ENCODE results near the gene LIX1. TPM values are rescaled to one million over a fixed set of nuclear protein-coding genes. Genes with fewer than 3 reads are reported as not detected.

The LIX1 gene
- total RNA-seq, 1 experiment from 2014 or later = not detected

- no peaks in the 10 kb centered on the region for H3K27me3 Mint-ChIP-seq (ENCODE audit: unreplicated experiment)
- H3K36me3 Mint-ChIP-seq (ENCODE audit: insufficient read depth, unreplicated experiment) = no peaks in the 10 kb centered on the region
- CTCF ChIA-PET = interaction anchor here (0.7 to 1.2 kb wide), 2 partner anchors 17 to 68 kb away, joined by 4 to 5 read pairs; partner anchors contain the start of gene LIX1
- TF ChIP-seq, protein P1, sequence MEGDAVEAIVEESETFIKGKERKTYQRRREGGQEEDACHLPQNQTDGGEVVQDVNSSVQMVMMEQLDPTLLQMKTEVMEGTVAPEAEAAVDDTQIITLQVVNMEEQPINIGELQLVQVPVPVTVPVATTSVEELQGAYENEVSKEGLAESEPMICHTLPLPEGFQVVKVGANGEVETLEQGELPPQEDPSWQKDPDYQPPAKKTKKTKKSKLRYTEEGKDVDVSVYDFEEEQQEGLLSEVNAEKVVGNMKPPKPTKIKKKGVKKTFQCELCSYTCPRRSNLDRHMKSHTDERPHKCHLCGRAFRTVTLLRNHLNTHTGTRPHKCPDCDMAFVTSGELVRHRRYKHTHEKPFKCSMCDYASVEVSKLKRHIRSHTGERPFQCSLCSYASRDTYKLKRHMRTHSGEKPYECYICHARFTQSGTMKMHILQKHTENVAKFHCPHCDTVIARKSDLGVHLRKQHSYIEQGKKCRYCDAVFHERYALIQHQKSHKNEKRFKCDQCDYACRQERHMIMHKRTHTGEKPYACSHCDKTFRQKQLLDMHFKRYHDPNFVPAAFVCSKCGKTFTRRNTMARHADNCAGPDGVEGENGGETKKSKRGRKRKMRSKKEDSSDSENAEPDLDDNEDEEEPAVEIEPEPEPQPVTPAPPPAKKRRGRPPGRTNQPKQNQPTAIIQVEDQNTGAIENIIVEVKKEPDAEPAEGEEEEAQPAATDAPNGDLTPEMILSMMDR (IDR thresholded peaks at IDR 0.05; ENCODE audit: unreplicated experiment) = no peak
- no peaks in the 10 kb centered on the region for H3K4me1 Mint-ChIP-seq (ENCODE audit: low read depth, unreplicated experiment)
- no TSS peak for BruUV-seq (replicated peaks)
- H3K9me3 Mint-ChIP-seq (ENCODE audit: low read depth, unreplicated experiment) = no peaks in the 10 kb centered on the region
- no peak overlapping the region for H3K4me3 Mint-ChIP-seq (ENCODE audit: low read depth, unreplicated experiment)
- intact Hi-C loops (cut with micrococcal nuclease; ENCODE audit: unreplicated experiment) = no loop called here
- no peak overlapping the region for H3K27ac Mint-ChIP-seq (ENCODE audit: unreplicated experiment)
- no peak for DNase-seq
Observed at GRCh38 chr5:97074859-97075489, 67.4 kb downstream of the LIX1 start.

DNA sequence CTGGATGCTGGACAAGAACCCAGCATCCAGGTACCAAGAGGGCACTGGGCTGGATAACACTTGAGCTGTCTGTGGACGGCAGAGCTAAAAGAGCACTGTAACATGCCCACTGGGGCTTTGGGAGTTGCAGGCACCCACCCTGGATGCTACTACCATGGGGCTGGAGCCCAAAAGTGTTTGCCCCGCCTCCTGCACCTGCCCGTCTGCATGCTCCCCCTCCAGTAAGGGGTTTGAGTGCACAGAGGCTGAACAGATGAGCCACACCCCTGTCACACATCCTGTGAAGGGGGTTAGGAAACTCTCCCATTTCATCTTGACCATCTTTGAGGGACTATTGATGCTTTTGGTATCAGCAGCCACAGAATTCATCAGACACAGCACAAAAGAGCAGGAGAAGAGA is 69.0 kb downstream of the LIX1 start:
- TF ChIP-seq, protein P1 (IDR thresholded peaks at IDR 0.05; ENCODE audit: unreplicated experiment) = no peak
- H3K4me3 Mint-ChIP-seq (ENCODE audit: low read depth, unreplicated experiment) = no peak overlapping the region
- no peaks in the 10 kb centered on the region for H3K9me3 Mint-ChIP-seq (ENCODE audit: low read depth, unreplicated experiment)
- H3K4me1 Mint-ChIP-seq (ENCODE audit: low read depth, unreplicated experiment) = no peaks in the 10 kb centered on the region
- BruUV-seq (replicated peaks) = no TSS peak
- no peaks in the 10 kb centered on the region for H3K27me3 Mint-ChIP-seq (ENCODE audit: unreplicated experiment)
- DNase-seq = no peak
- intact Hi-C loops (cut with micrococcal nuclease; ENCODE audit: unreplicated experiment) = no loop called here
- H3K27ac Mint-ChIP-seq (ENCODE audit: unreplicated experiment) = no peak overlapping the region
- no peaks in the 10 kb centered on the region for H3K36me3 Mint-ChIP-seq (ENCODE audit: insufficient read depth, unreplicated experiment)
- CTCF ChIA-PET = no interaction called here

GRCh38 chr5:97072696-97073095 is 69.7 kb downstream of the LIX1 start:
- Mint-ChIP-seq H3K36me3 (ENCODE audit: insufficient read depth, unreplicated experiment) (no peaks in the 10 kb centered on the region), H3K9me3 (ENCODE audit: low read depth, unreplicated experiment) (no peaks in the 10 kb centered on the region), H3K27me3 (ENCODE audit: unreplicated experiment) (no peaks in the 10 kb centered on the region), H3K4me1 (ENCODE audit: low read depth, unreplicated experiment) (no peaks in the 10 kb centered on the region), H3K4me3 (ENCODE audit: low read depth, unreplicated experiment) (no peak overlapping the region), H3K27ac (ENCODE audit: unreplicated experiment) (no peak overlapping the region)
- intact Hi-C loops (cut with micrococcal nuclease; ENCODE audit: unreplicated experiment) = no loop called here
- TF ChIP-seq, protein P1 (IDR thresholded peaks at IDR 0.05; ENCODE audit: unreplicated experiment) = no peak
- no peak for DNase-seq
- CTCF ChIA-PET = interaction anchor here (0.6 kb wide), 1 partner anchor 1319 kb away, joined by 4 read pairs; no protein-coding TSS in a partner anchor
- BruUV-seq (replicated peaks) = no TSS peak

- intact Hi-C loops (cut with micrococcal nuclease; ENCODE audit: unreplicated experiment) = no loop called here
Observed at GRCh38 chr5:97071993-97072392, 70.4 kb downstream of the LIX1 start.

More at GRCh38 chr5:97071993-97072392, 70.4 kb downstream of the LIX1 start:
- H3K36me3 Mint-ChIP-seq (ENCODE audit: insufficient read depth, unreplicated experiment) = no peaks in the 10 kb centered on the region
- DNase-seq = no peak
- H3K9me3 Mint-ChIP-seq (ENCODE audit: low read depth, unreplicated experiment) = no peaks in the 10 kb centered on the region
- no TSS peak for BruUV-seq (replicated peaks)
- no peaks in the 10 kb centered on the region for H3K4me1 Mint-ChIP-seq (ENCODE audit: low read depth, unreplicated experiment)
- H3K4me3 Mint-ChIP-seq (ENCODE audit: low read depth, unreplicated experiment) = no peak overlapping the region
- H3K27ac Mint-ChIP-seq (ENCODE audit: unreplicated experiment) = no peak overlapping the region
- TF ChIP-seq, protein P1 (IDR thresholded peaks at IDR 0.05; ENCODE audit: unreplicated experiment) = no peak
- CTCF ChIA-PET = no interaction called here
- H3K27me3 Mint-ChIP-seq (ENCODE audit: unreplicated experiment) = no peaks in the 10 kb centered on the region
